Caco-2 (cell line): ENCODE results near the gene SHE. TPM values are rescaled to one million over a fixed set of nuclear protein-coding genes. Genes with fewer than 3 reads are reported as not detected.

Experiments used
- BruUV-seq: library from RNA; stranded (reverse); fragments of 400-500 nt; replicated peaks from 2 replicates; lab custom pipeline; 2021; lab: Mats Ljungman, UMichigan
- CTCF ChIA-PET: fragments of 300-600 bp; sonication (Branson Sonifier 250); formaldehyde crosslinking; loops from one replicate; lab custom pipeline; 2022; ENCODE audit warnings: antibody characterized with exemption; lab: Charles Lee
- POLR2A ChIA-PET: fragments of 300-600 bp; sonication (Branson Sonifier 250); formaldehyde crosslinking; loops from one replicate; lab custom pipeline; 2022; ENCODE audit warnings: antibody characterized with exemption; lab: Charles Lee
- DNase-seq, 2 experiments: peaks; one replicate each; pipeline versions ENCODE4 v3.0.0 to v3.0.0-alpha.2; 2020 to 2022
- H3K27me3 ChIP-seq: replicated peaks from 2 replicates; pipeline ENCODE4 v1.6.0; 2011; ENCODE audit warnings: low read length; ENCODE audit not compliant: control insufficient read depth, insufficient read depth
- H3K36me3 ChIP-seq: 2 replicates; pipeline ENCODE4 v1.5.1; 2011; ENCODE audit warnings: low read length; ENCODE audit not compliant: control insufficient read depth, insufficient read depth
- H3K4me1 ChIP-seq: fragments of 250-450 bp; sonication (Bioruptor Pico); 2 replicates; pipeline ENCODE4 v1.5.1; 2020; ENCODE audit warnings: mild to moderate bottlenecking
- H3K4me3 ChIP-seq: 2 replicates; pipeline ENCODE4 v1.5.1; 2011; ENCODE audit warnings: low read depth, mild to moderate bottlenecking, control low read depth, low read length
- H3K9me3 ChIP-seq: fragments of 250-450 bp; sonication (Bioruptor Pico); 2 replicates; pipeline ENCODE4 v1.5.1; 2020; ENCODE audit warnings: mild to moderate bottlenecking, moderate library complexity
- H3K27ac Mint-ChIP-seq: one replicate; pipeline ENCODE4 v1.8.0; 2022; ENCODE audit warnings: mixed read lengths; ENCODE audit not compliant: unreplicated experiment
- H3K27me3 Mint-ChIP-seq: one replicate; pipeline ENCODE4 v1.8.0; 2022; ENCODE audit warnings: mixed read lengths; ENCODE audit not compliant: insufficient read depth, unreplicated experiment
- H3K36me3 Mint-ChIP-seq: one replicate; pipeline ENCODE4 v1.8.0; 2022; ENCODE audit warnings: mild to moderate bottlenecking, mixed read lengths; ENCODE audit not compliant: insufficient read depth, unreplicated experiment
- H3K4me1 Mint-ChIP-seq: one replicate; pipeline ENCODE4 v1.8.0; 2022; ENCODE audit warnings: low read depth, mixed read lengths; ENCODE audit not compliant: unreplicated experiment
- H3K4me3 Mint-ChIP-seq: one replicate; pipeline ENCODE4 v1.8.0; 2022; ENCODE audit warnings: mild to moderate bottlenecking, moderate library complexity, mixed read lengths; ENCODE audit not compliant: unreplicated experiment
- H3K9me3 Mint-ChIP-seq: one replicate; pipeline ENCODE4 v1.8.0; 2022; ENCODE audit warnings: mixed read lengths; ENCODE audit not compliant: unreplicated experiment
- CTCF ChIP-seq, 2 experiments: fragments of 200-600 bp in 1 of 2; IDR thresholded peaks; 1 replicate in 1 of 2; 2 replicates in 1 of 2; pipeline versions ENCODE4 v1.5.1 to v1.8.0; 2011 to 2022; ENCODE audit warnings: antibody characterized with exemption in 1 of 2, control low read depth in 1 of 2, inconsistent platforms in 1 of 2, low read depth in 1 of 2, low read length in 1 of 2, mild to moderate bottlenecking in 1 of 2, moderate library complexity in 1 of 2; ENCODE audit not compliant: insufficient read depth in 1 of 2, severe bottlenecking in 1 of 2, unreplicated experiment in 1 of 2
- intact Hi-C: fragments of 100-400 bp; cut with micrococcal nuclease; formaldehyde crosslinking; loops from one replicate; pipeline ENCODE4 v1.10.0; 2022; ENCODE audit not compliant: unreplicated experiment
- total RNA-seq: library from RNA; stranded (reverse); gene quantifications from 2 replicates; pipeline ENCODE4 v1.2.3, GENCODE V29; 2022

The SHE gene
- total RNA-seq, 1 experiment from 2014 or later = not detected

DNA sequence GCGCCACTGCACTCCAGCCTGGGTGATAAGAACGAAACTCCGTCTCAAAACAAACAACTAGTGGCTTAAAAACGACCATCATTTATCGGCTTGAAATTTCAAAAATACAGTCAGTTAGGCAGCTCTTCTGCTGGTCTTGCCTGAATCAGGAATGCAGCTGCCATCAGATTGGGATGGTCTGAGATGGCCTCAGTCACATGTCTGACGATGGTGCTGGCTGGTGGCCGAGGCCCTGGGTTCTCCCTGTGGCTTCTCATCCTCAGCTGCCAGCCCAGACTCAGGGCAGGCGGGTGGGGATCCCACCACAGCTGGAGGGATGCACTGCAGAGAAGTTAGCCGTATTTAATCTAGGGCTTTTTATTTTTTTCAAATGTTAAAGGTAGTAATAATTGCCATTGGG, 65.8 kb downstream of the SHE start:
- CTCF ChIA-PET = no interaction called here
- Mint-ChIP-seq H3K27ac (no peak overlapping the region), H3K4me3 (no peak overlapping the region), H3K4me1 (peaks cover 8% of the 10 kb centered on the region), H3K27me3 (no peaks in the 10 kb centered on the region), H3K9me3 (no peaks in the 10 kb centered on the region), H3K36me3 (no peaks in the 10 kb centered on the region)
- intact Hi-C loops = no loop called here
- Histone ChIP-seq H3K9me3 (no peaks in the 10 kb centered on the region), H3K4me3 (no peak overlapping the region), H3K27me3 (no peaks in the 10 kb centered on the region), H3K36me3 (no peaks in the 10 kb centered on the region), H3K4me1 (peaks cover 5% of the 10 kb centered on the region)
- POLR2A ChIA-PET = no interaction called here
- BruUV-seq = no TSS peak
- no peak for TF ChIP-seq CTCF (IDR thresholded peaks at IDR 0.05; ENCODE audit: insufficient read depth in 1 of 2, low read depth in 1 of 2, low read length in 1 of 2, severe bottlenecking in 1 of 2, unreplicated experiment in 1 of 2)
- DNase-seq = no peak

- H3K4me3 Mint-ChIP-seq = no peak overlapping the region
- no peaks in the 10 kb centered on the region for H3K27me3 Mint-ChIP-seq
- Histone ChIP-seq H3K4me3 (no peak overlapping the region), H3K27me3 (no peaks in the 10 kb centered on the region), H3K4me1 (peaks cover 12% of the 10 kb centered on the region), H3K9me3 (no peaks in the 10 kb centered on the region), H3K36me3 (no peaks in the 10 kb centered on the region)
- BruUV-seq = no TSS peak
- H3K4me1 Mint-ChIP-seq = peaks cover 15% of the 10 kb centered on the region
- no peaks in the 10 kb centered on the region for H3K9me3 Mint-ChIP-seq
- ChIA-PET CTCF (interaction anchor here (0.5 kb wide), 1 partner anchor 14 kb away, joined by 3 read pairs; no protein-coding TSS in a partner anchor), POLR2A (no interaction called here)
- H3K36me3 Mint-ChIP-seq = no peaks in the 10 kb centered on the region
- intact Hi-C loops = no loop called here
- no peak for TF ChIP-seq CTCF (IDR thresholded peaks at IDR 0.05; ENCODE audit: insufficient read depth in 1 of 2, low read depth in 1 of 2, low read length in 1 of 2, severe bottlenecking in 1 of 2, unreplicated experiment in 1 of 2)
- no peak overlapping the region for H3K27ac Mint-ChIP-seq
- DNase-seq = no peak
These were observed 66.5 kb downstream of the SHE start for GRCh38 chr1:154435599-154436200.

- POLR2A ChIA-PET = no interaction called here
- no peaks in the 10 kb centered on the region for H3K27me3 ChIP-seq
- H3K36me3 Mint-ChIP-seq = no peaks in the 10 kb centered on the region
- peaks cover 11% of the 10 kb centered on the region for H3K4me1 ChIP-seq
- H3K4me1 Mint-ChIP-seq = peaks cover 13% of the 10 kb centered on the region
- intact Hi-C loops = no loop called here
- no peak overlapping the region for H3K4me3 ChIP-seq
- H3K4me3 Mint-ChIP-seq = no peak overlapping the region
- no peaks in the 10 kb centered on the region for H3K27me3 Mint-ChIP-seq
- BruUV-seq = no TSS peak
- CTCF ChIA-PET = no interaction called here
- no peak for DNase-seq
- no peaks in the 10 kb centered on the region for H3K9me3 Mint-ChIP-seq
- TF ChIP-seq CTCF (IDR thresholded peaks at IDR 0.05; ENCODE audit: insufficient read depth in 1 of 2, low read depth in 1 of 2, low read length in 1 of 2, severe bottlenecking in 1 of 2, unreplicated experiment in 1 of 2) = no peak
- no peaks in the 10 kb centered on the region for H3K36me3 ChIP-seq
- no peaks in the 10 kb centered on the region for H3K9me3 ChIP-seq
- H3K27ac Mint-ChIP-seq = no peak overlapping the region
These were observed 67.7 kb downstream of the SHE start for GRCh38 chr1:154434346-154435085.
